HCT116 (cell line): ENCODE measurements around the gene GPRC5A. TPM values are rescaled to one million over a fixed set of nuclear protein-coding genes. Genes with fewer than 3 reads are reported as not detected.

ENCODE experiments used
- ATAC-seq: fragments of 200-7000 bp; cut with Tn5 transposase; 2 replicates; pipeline ENCODE4 v1.9.1; 2020; ENCODE audit warnings: mild to moderate bottlenecking, moderate library complexity
- BruUV-seq: library from RNA; stranded (reverse); fragments of 400-500 nt; replicated peaks from 2 replicates; lab custom pipeline; 2021; lab: Mats Ljungman, UMichigan
- CTCF ChIA-PET: fragments of 300-600 bp; sonication (Branson Sonifier 250); formaldehyde crosslinking; loops from one replicate; lab custom pipeline; 2021; ENCODE audit warnings: antibody characterized with exemption; lab: Charles Lee
- POLR2A ChIA-PET: fragments of 300-600, 350-600 bp; sonication (Branson Sonifier 250); formaldehyde crosslinking; loops from one replicate; lab custom pipeline; 2021; ENCODE audit warnings: antibody characterized with exemption; lab: Charles Lee
- RAD21 ChIA-PET, 2 experiments: fragments of 300-600 bp; sonication (Branson Sonifier 250); formaldehyde crosslinking; loops; one replicate each; lab custom pipeline; 2023; ENCODE audit warnings: low total read pairs in 2 of 2; ENCODE audit not compliant: uncharacterized antibody in 2 of 2, unreplicated experiment in 2 of 2, low non-redundant PET in 1 of 2; lab: Charles Lee
- DNase-seq: peaks from one replicate; pipeline ENCODE4 v3.0.0-alpha.2; 2010; ENCODE audit warnings: low read depth, low spot score
- H2AFZ ChIP-seq: fragments of 200-600 bp; shearing (Covaris generic), sonication (generic); 2 replicates; pipeline ENCODE4 v1.6.1; 2017; ENCODE audit warnings: low read depth, mixed run types, mixed read lengths, antibody characterized with exemption, low read length; ENCODE audit not compliant: poor library complexity, severe bottlenecking
- H3K27ac ChIP-seq: 2 replicates; pipeline ENCODE4 v1.5.1; 2012; ENCODE audit warnings: low read depth, low read length
- H3K27me3 ChIP-seq: fragments of 200-600 bp; sonication (generic); 2 replicates; pipeline ENCODE4 v1.6.1; 2016; ENCODE audit warnings: mixed run types, low read length, mixed read lengths; ENCODE audit not compliant: insufficient read depth
- H3K36me3 ChIP-seq, 2 experiments: fragments of 200-500 bp in 1 of 2; fragments of 200-600 bp in 1 of 2; sonication (Bioruptor generic) in 1 of 2; sonication (generic) in 1 of 2; 2 replicates each; pipeline versions ENCODE4 v1.5.1 to v1.6.1; 2014 to 2016; ENCODE audit warnings: low read length in 2 of 2, inconsistent platforms in 1 of 2, mixed read lengths in 1 of 2, mixed run types in 1 of 2; ENCODE audit not compliant: insufficient read depth in 2 of 2, control insufficient read depth in 1 of 2
- H3K4me1 ChIP-seq, 2 experiments: fragments of 200-600 bp in 1 of 2; sonication (generic) in 1 of 2; 2 replicates each; pipeline versions ENCODE4 v1.5.1 to v1.6.1; 2012 to 2017; ENCODE audit warnings: low read length in 2 of 2, inconsistent platforms in 1 of 2, mild to moderate bottlenecking in 1 of 2, mixed read lengths in 1 of 2, mixed run types in 1 of 2, moderate library complexity in 1 of 2; ENCODE audit not compliant: insufficient read depth in 2 of 2, control insufficient read depth in 1 of 2
- H3K4me2 ChIP-seq: fragments of 200-600 bp; sonication (generic); 2 replicates; pipeline ENCODE4 v1.6.1; 2017; ENCODE audit warnings: mixed run types, low read length, mixed read lengths
- H3K4me3 ChIP-seq, 2 experiments: fragments of 200-600 bp in 1 of 2; sonication (generic) in 1 of 2; replicated peaks in 1 of 2; 2 replicates each; pipeline ENCODE4 v1.5.1; 2011 to 2016; ENCODE audit warnings: low read length in 2 of 2, control low read depth in 1 of 2, low read depth in 1 of 2, mild to moderate bottlenecking in 1 of 2, mixed read lengths in 1 of 2, mixed run types in 1 of 2
- H3K79me2 ChIP-seq: fragments of 200-600 bp; sonication (generic); 2 replicates; pipeline ENCODE4 v1.6.1; 2017; ENCODE audit warnings: mild to moderate bottlenecking, mixed run types, low read length, moderate library complexity, mixed read lengths; ENCODE audit not compliant: insufficient read depth
- H3K9ac ChIP-seq: fragments of 200-600 bp; sonication (generic); 2 replicates; pipeline ENCODE4 v1.6.1; 2016; ENCODE audit warnings: low read length, mixed read lengths
- H3K9me2 ChIP-seq: fragments of 200-600 bp; sonication (generic), shearing (Covaris generic); 2 replicates; pipeline ENCODE4 v1.6.1; 2017; ENCODE audit warnings: mixed run types, mild to moderate bottlenecking, moderate library complexity; ENCODE audit not compliant: insufficient read depth
- H3K9me3 ChIP-seq, 2 experiments: fragments of 200-500 bp in 1 of 2; fragments of 200-600 bp in 1 of 2; sonication (Bioruptor generic) in 1 of 2; sonication (generic) in 1 of 2; 2 replicates each; pipeline ENCODE4 v1.6.1; 2014 to 2017; ENCODE audit warnings: low read length in 2 of 2, mixed read lengths in 2 of 2, inconsistent platforms in 1 of 2, low read depth in 1 of 2, mild to moderate bottlenecking in 1 of 2, mixed run types in 1 of 2, moderate library complexity in 1 of 2; ENCODE audit not compliant: control insufficient read depth in 1 of 2, insufficient read depth in 1 of 2
- H4K20me1 ChIP-seq: fragments of 200-600 bp; sonication (generic), shearing (Covaris generic); 2 replicates; pipeline ENCODE4 v1.6.1; 2017; ENCODE audit warnings: mixed run types, mild to moderate bottlenecking, moderate library complexity; ENCODE audit not compliant: insufficient read depth
- CBX3 ChIP-seq: IDR thresholded peaks from 2 replicates; pipeline ENCODE4 v1.6.1; 2012; ENCODE audit warnings: low read depth
- EZH2phosphoT487 ChIP-seq: fragments of 200-600 bp; IDR thresholded peaks from 2 replicates; pipeline ENCODE4 v1.6.1; 2018; ENCODE audit warnings: antibody characterized with exemption, borderline replicate concordance
- JUND ChIP-seq: IDR thresholded peaks from 2 replicates; pipeline ENCODE4 v1.6.1; 2012
- MAX ChIP-seq: IDR thresholded peaks from 2 replicates; pipeline ENCODE4 v1.6.1; 2012
- POLR2A ChIP-seq: IDR thresholded peaks from 2 replicates; pipeline ENCODE4 v1.7.0; 2011; ENCODE audit warnings: borderline replicate concordance; ENCODE audit not compliant: insufficient read depth, insufficient read length; ENCODE audit errors: extremely low read depth
- POLR2AphosphoS5 ChIP-seq: IDR thresholded peaks from 2 replicates; pipeline ENCODE4 v1.6.1; 2011; ENCODE audit warnings: mild to moderate bottlenecking, low read depth, low read length, moderate library complexity
- RAD21 ChIP-seq: IDR thresholded peaks from 2 replicates; pipeline ENCODE4 v1.6.1; 2012; ENCODE audit warnings: low read depth, mild to moderate bottlenecking
- SRF ChIP-seq: IDR thresholded peaks from 2 replicates; pipeline ENCODE4 v1.6.1; 2012; ENCODE audit warnings: low read depth
- ZFX ChIP-seq: fragments of 450-650 bp; IDR thresholded peaks from 2 replicates; pipeline ENCODE4 v1.6.1; 2017
- intact Hi-C: fragments of 100-400 bp; cut with micrococcal nuclease; formaldehyde crosslinking; loops from 2 replicates; pipeline ENCODE4 v1.10.0; 2022
- total RNA-seq: library from RNA; stranded (reverse); gene quantifications from one replicate; pipeline ENCODE4 v1.2.1, GENCODE V29; 2021; ENCODE audit not compliant: unreplicated experiment

Gene GPRC5A
- total RNA-seq, 1 experiment from 2014 or later = 305 TPM

GRCh38 chr12:12946686-12947355 is 55.5 kb downstream of the GPRC5A start:
- Histone ChIP-seq H3K27ac (no peak overlapping the region), H3K36me3 (no peaks in the 10 kb centered on the region), H3K27me3 (no peaks in the 10 kb centered on the region), H3K9me2 (no peaks in the 10 kb centered on the region), H3K4me3 (no peak overlapping the region), H3K4me2 (no peak overlapping the region), H2AFZ (no peak overlapping the region), H3K9me3 (no peaks in the 10 kb centered on the region), H4K20me1 (no peaks in the 10 kb centered on the region), H3K9ac (no peak overlapping the region), H3K79me2 (no peaks in the 10 kb centered on the region), H3K4me1 (no peaks in the 10 kb centered on the region)
- intact Hi-C loops = no loop called here
- ChIA-PET POLR2A (no interaction called here), RAD21 (no interaction called here), CTCF (no interaction called here)
- TF ChIP-seq CBX3 (no peak), MAX (no peak), SRF (no peak), POLR2A (no peak), RAD21 (no peak), POLR2AphosphoS5 (no peak)
- BruUV-seq = no TSS peak
- DNase-seq (no peak), ATAC-seq (no peak)

GRCh38 chr12:12947902-12948301 is 56.5 kb downstream of the GPRC5A start:
- no peak overlapping the region for H3K4me2 ChIP-seq

More at GRCh38 chr12:12947902-12948301, 56.5 kb downstream of the GPRC5A start:
- ChIA-PET CTCF (no interaction called here), POLR2A (no interaction called here)
- Histone ChIP-seq H3K27ac (no peak overlapping the region), H4K20me1 (no peaks in the 10 kb centered on the region)
- BruUV-seq = no TSS peak
- DNase-seq = no peak
- TF ChIP-seq EZH2phosphoT487 (no peak), JUND (no peak), ZFX (no peak)
- TF ChIP-seq, all 23 proteins: peak for 0
- Histone ChIP-seq H3K9ac (no peak overlapping the region), H2AFZ (no peak overlapping the region), H3K4me3 (no peak overlapping the region), H3K79me2 (no peaks in the 10 kb centered on the region), H3K36me3 (no peaks in the 10 kb centered on the region), H3K9me2 (no peaks in the 10 kb centered on the region), H3K9me3 (no peaks in the 10 kb centered on the region), H3K4me1 (no peaks in the 10 kb centered on the region), H3K27me3 (no peaks in the 10 kb centered on the region)
- intact Hi-C loops = no loop called here
- ATAC-seq = no peak
- RAD21 ChIA-PET = no interaction called here
